Activated T-helper 17 cell treated with anti-CD3 and anti-CD28 coated beads, Interleukin-2, amount 50 U/mL, for 72 hours (primary cell): ENCODE results near the gene DCAF16. TPM values are rescaled to one million over a fixed set of nuclear protein-coding genes. Genes with fewer than 3 reads are reported as not detected.

Experiments used
- ATAC-seq: fragments of 150-1000 bp; cut with Tn5 transposase; replicated peaks from 2 replicates; pipeline ENCODE4 v1.10.0; 2021; ENCODE audit warnings: mild to moderate bottlenecking, moderate library complexity
- H3K27ac Mint-ChIP-seq: one replicate; pipeline ENCODE4 v1.8.0; 2022; ENCODE audit warnings: mixed read lengths
- H3K27me3 Mint-ChIP-seq: one replicate; pipeline ENCODE4 v1.8.0; 2022; ENCODE audit warnings: mixed read lengths
- H3K36me3 Mint-ChIP-seq: one replicate; pipeline ENCODE4 v1.8.0; 2022; ENCODE audit warnings: low read depth, mild to moderate bottlenecking, mixed read lengths
- H3K4me1 Mint-ChIP-seq: one replicate; pipeline ENCODE4 v1.8.0; 2022; ENCODE audit warnings: mixed read lengths
- H3K4me3 Mint-ChIP-seq: one replicate; pipeline ENCODE4 v1.8.0; 2022; ENCODE audit warnings: mild to moderate bottlenecking, mixed read lengths
- H3K9me3 Mint-ChIP-seq: one replicate; pipeline ENCODE4 v1.8.0; 2022; ENCODE audit warnings: mixed read lengths
- total RNA-seq, 2 donors: library from RNA; stranded (reverse); gene quantifications; one replicate each; pipeline ENCODE4 v1.2.3, GENCODE V29; 2022

DCAF16 gene
- total RNA-seq, 2 donors from 2014 or later: 37.2 to 54.4 TPM

GRCh38 chr4:17769406-17770174 is 41.0 kb downstream of the DCAF16 start:
- H3K36me3 Mint-ChIP-seq: no peaks in the 10 kb centered on the region
- no peak overlapping the region for H3K27ac Mint-ChIP-seq
- no peaks in the 10 kb centered on the region for H3K27me3 Mint-ChIP-seq
- no peak for ATAC-seq
- H3K9me3 Mint-ChIP-seq: no peaks in the 10 kb centered on the region
- peaks cover 3% of the 10 kb centered on the region for H3K4me1 Mint-ChIP-seq
- H3K4me3 Mint-ChIP-seq: no peak overlapping the region

- Mint-ChIP-seq H3K27ac (no peak overlapping the region), H3K4me3 (no peak overlapping the region), H3K4me1 (peaks cover 3% of the 10 kb centered on the region), H3K27me3 (peaks cover under 1% of the 10 kb centered on the region), H3K9me3 (no peaks in the 10 kb centered on the region), H3K36me3 (no peaks in the 10 kb centered on the region)
- ATAC-seq: no peak
These were observed 43.6 kb downstream of the DCAF16 start for GRCh38 chr4:17766826-17767458.

GRCh38 chr4:17765514-17766286 is 44.9 kb downstream of the DCAF16 start:
- Mint-ChIP-seq H3K27me3 (peaks cover 3% of the 10 kb centered on the region), H3K9me3 (no peaks in the 10 kb centered on the region), H3K4me3 (no peak overlapping the region), H3K27ac (no peak overlapping the region), H3K4me1 (peaks cover 3% of the 10 kb centered on the region), H3K36me3 (no peaks in the 10 kb centered on the region)
- ATAC-seq: no peak

GRCh38 chr4:17763931-17764330 is 46.6 kb downstream of the DCAF16 start:
- Mint-ChIP-seq H3K27me3 (peaks cover 3% of the 10 kb centered on the region), H3K4me3 (no peak overlapping the region), H3K4me1 (peaks cover 3% of the 10 kb centered on the region), H3K9me3 (no peaks in the 10 kb centered on the region), H3K36me3 (no peaks in the 10 kb centered on the region), H3K27ac (no peak overlapping the region)
- no peak for ATAC-seq

GRCh38 chr4:17763416-17763815 is 47.1 kb downstream of the DCAF16 start:
- no peak for ATAC-seq
- Mint-ChIP-seq H3K27ac (no peak overlapping the region), H3K9me3 (no peaks in the 10 kb centered on the region), H3K36me3 (no peaks in the 10 kb centered on the region), H3K4me1 (peaks cover 3% of the 10 kb centered on the region), H3K4me3 (no peak overlapping the region), H3K27me3 (peaks cover 3% of the 10 kb centered on the region)

GRCh38 chr4:17762726-17763125 is 47.8 kb downstream of the DCAF16 start:
- no peak overlapping the region for H3K27ac Mint-ChIP-seq

GRCh38 chr4:17761062-17761461 is 49.5 kb downstream of the DCAF16 start:
- H3K27ac Mint-ChIP-seq: no peak overlapping the region
- peaks cover 3% of the 10 kb centered on the region for H3K4me1 Mint-ChIP-seq
- H3K4me3 Mint-ChIP-seq: no peak overlapping the region
- H3K36me3 Mint-ChIP-seq: no peaks in the 10 kb centered on the region
- no peak for ATAC-seq
- H3K9me3 Mint-ChIP-seq: no peaks in the 10 kb centered on the region
- peaks cover 3% of the 10 kb centered on the region for H3K27me3 Mint-ChIP-seq

More at GRCh38 chr4:17762726-17763125, 47.8 kb downstream of the DCAF16 start:
- ATAC-seq: no peak
- peaks cover 3% of the 10 kb centered on the region for H3K4me1 Mint-ChIP-seq
- no peak overlapping the region for H3K4me3 Mint-ChIP-seq
- H3K27me3 Mint-ChIP-seq: peaks cover 3% of the 10 kb centered on the region
- H3K9me3 Mint-ChIP-seq: no peaks in the 10 kb centered on the region
- H3K36me3 Mint-ChIP-seq: no peaks in the 10 kb centered on the region

- peaks cover under 1% of the 10 kb centered on the region for H3K4me1 Mint-ChIP-seq
- no peak for ATAC-seq
- H3K9me3 Mint-ChIP-seq: no peaks in the 10 kb centered on the region
- no peak overlapping the region for H3K27ac Mint-ChIP-seq
- H3K36me3 Mint-ChIP-seq: no peaks in the 10 kb centered on the region
- H3K4me3 Mint-ChIP-seq: no peak overlapping the region
- H3K27me3 Mint-ChIP-seq: peaks cover 4% of the 10 kb centered on the region
These were observed 49.9 kb downstream of the DCAF16 start for GRCh38 chr4:17760626-17761025.

GRCh38 chr4:17758485-17758884 is 52.1 kb downstream of the DCAF16 start:
- no peak for ATAC-seq
- no peaks in the 10 kb centered on the region for H3K9me3 Mint-ChIP-seq
- no peak overlapping the region for H3K4me3 Mint-ChIP-seq
- H3K27me3 Mint-ChIP-seq: peaks cover 7% of the 10 kb centered on the region
- H3K4me1 Mint-ChIP-seq: no peaks in the 10 kb centered on the region
- no peaks in the 10 kb centered on the region for H3K36me3 Mint-ChIP-seq
- H3K27ac Mint-ChIP-seq: no peak overlapping the region

- no peak for ATAC-seq
- H3K27me3 Mint-ChIP-seq: peaks cover 11% of the 10 kb centered on the region
- H3K36me3 Mint-ChIP-seq: no peaks in the 10 kb centered on the region
- no peak overlapping the region for H3K4me3 Mint-ChIP-seq
- H3K9me3 Mint-ChIP-seq: no peaks in the 10 kb centered on the region
- H3K4me1 Mint-ChIP-seq: no peaks in the 10 kb centered on the region
- no peak overlapping the region for H3K27ac Mint-ChIP-seq
These were observed 52.9 kb downstream of the DCAF16 start for GRCh38 chr4:17757621-17758020.

- ATAC-seq: no peak
- Mint-ChIP-seq H3K27me3 (peaks cover 8% of the 10 kb centered on the region), H3K4me3 (no peak overlapping the region), H3K9me3 (no peaks in the 10 kb centered on the region), H3K27ac (no peak overlapping the region), H3K4me1 (no peaks in the 10 kb centered on the region), H3K36me3 (no peaks in the 10 kb centered on the region)
These were observed 56.9 kb downstream of the DCAF16 start for GRCh38 chr4:17753646-17754045.

Other genes with a start within 250 kb of the DCAF16 start
- 100 to 1,000 TPM in 1 of 2 donors, 10 to 100 TPM in 1; 58.8 to 109 TPM for gene LAP3, start 233.6 kb downstream of the DCAF16 start, total RNA-seq
- 10 to 100 TPM; 50.0 to 50.9 TPM for gene MED28, start 196.1 kb downstream of the DCAF16 start, total RNA-seq
- gene FAM184B, start 29.1 kb downstream of the DCAF16 start, total RNA-seq: not detected
- gene NCAPG, start 222 bp upstream of the DCAF16 start, total RNA-seq: 10 to 100 TPM; 71.1 to 75.6 TPM
- gene LCORL, start 211.0 kb upstream of the DCAF16 start, total RNA-seq: 1 to 10 TPM; 6.4 to 6.6 TPM